Measurements from ENCODE around the gene LRRC63. TPM values are rescaled to one million over a fixed set of nuclear protein-coding genes. Genes with fewer than 3 reads are reported as not detected.

LRRC63 gene
- polyA plus RNA-seq, 1 of the 3 experiments (the other 2 are of a cell fraction), result 0.03 TPM

DNA sequence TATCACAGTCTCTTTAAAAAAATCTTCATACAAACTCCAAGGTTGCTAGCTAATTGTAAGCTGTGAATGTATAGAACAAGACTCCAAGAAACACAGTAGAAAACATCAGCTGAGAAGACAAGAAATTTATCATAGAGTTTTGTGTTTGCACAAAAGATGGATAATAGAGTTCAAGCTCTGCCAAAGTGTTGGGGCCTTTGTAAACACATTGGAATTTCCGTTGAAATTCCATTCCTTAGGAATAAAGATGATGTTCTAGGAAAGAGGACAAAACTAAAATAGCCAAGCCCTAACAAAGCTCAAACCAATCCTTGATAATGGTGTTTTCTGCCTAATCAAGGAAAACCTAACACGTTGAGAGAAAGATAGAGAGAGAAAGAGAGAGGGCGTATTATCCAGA lies 20.6 kb downstream of the LRRC63 start:
- no peak for DNase-seq
- Histone ChIP-seq H4K20me1 (ENCODE audit: insufficient read depth) (no peaks in the 10 kb centered on the region), H3K9me2 (no peaks in the 10 kb centered on the region), H3K36me3 (replicated peaks in 1 of 2; ENCODE audit: control insufficient read depth in 1 of 2, insufficient read depth in 2 of 2, low read length in 1 of 2) (no peaks in the 10 kb centered on the region), H3K27me3 (ENCODE audit: insufficient read depth) (no peaks in the 10 kb centered on the region), H3K4me3 (ENCODE audit: low read depth in 2 of 2, low read length in 1 of 2) (no peak overlapping the region), H3K79me2 (ENCODE audit: insufficient read depth) (no peaks in the 10 kb centered on the region), H2AFZ (ENCODE audit: low read depth) (no peak overlapping the region), H3K27ac (ENCODE audit: low read depth in 2 of 2, low read length in 1 of 2) (no peak overlapping the region), H3K4me2 (no peak overlapping the region), H3K9me3 (peaks cover 10% of the 10 kb centered on the region; the same call in 1 of the 2 replicates), H3K9ac (no peak overlapping the region), H3F3A (replicated peaks; ENCODE audit: insufficient read depth) (no peaks in the 10 kb centered on the region), H3K4me1 (ENCODE audit: control insufficient read depth in 1 of 2, insufficient read depth in 2 of 2, low read depth in 1 of 2, low read length in 1 of 2) (no peaks in the 10 kb centered on the region)
- POLR2A ChIA-PET, result no interaction called here
- CTCF ChIA-PET, result no interaction called here
- 53% methylated on average over 3 of the region's 3 CpGs for WGBS (ENCODE audit: low lambda C conversion rate)
- TF ChIP-seq RAD21 (IDR thresholded peaks at IDR 0.05; ENCODE audit: low read length), result no peak

DNA sequence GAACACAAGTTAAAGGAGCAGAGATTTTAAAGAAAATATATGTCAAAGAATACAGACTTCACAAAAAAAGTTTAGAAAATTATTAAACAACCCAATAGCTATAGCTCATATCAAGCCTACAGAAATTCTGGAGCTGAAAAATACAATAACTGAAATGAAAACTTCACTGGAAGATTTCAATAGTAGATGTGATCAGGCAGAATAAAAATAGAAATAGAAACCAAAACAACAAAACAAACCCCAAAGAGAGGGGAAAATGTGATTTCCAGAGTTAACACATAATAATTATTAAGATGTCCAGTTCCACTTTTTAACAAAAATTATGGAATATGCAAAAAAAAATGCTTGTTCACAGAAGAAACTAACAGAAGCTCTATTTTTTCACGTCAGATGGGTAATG lies 23.6 kb downstream of the LRRC63 start:
- H3K36me3 ChIP-seq (replicated peaks in 1 of 2; ENCODE audit: control insufficient read depth in 1 of 2, insufficient read depth in 2 of 2, low read length in 1 of 2), result no peaks in the 10 kb centered on the region
- no peak overlapping the region for H3K9ac ChIP-seq
- ChIA-PET CTCF (interaction anchor here (0.6 kb wide), 1 partner anchor 49 kb away, joined by 3 read pairs; no protein-coding TSS in a partner anchor), POLR2A (no interaction called here)
- H2AFZ ChIP-seq (ENCODE audit: low read depth), result no peak overlapping the region
- no peaks in the 10 kb centered on the region for H3K9me2 ChIP-seq
- no peaks in the 10 kb centered on the region for H3K27me3 ChIP-seq (ENCODE audit: insufficient read depth)
- TF ChIP-seq MXI1 (IDR thresholded peaks at IDR 0.05; ENCODE audit: low read depth, low read length) (no peak), YY1 (IDR thresholded peaks at IDR 0.05; ENCODE audit: low read depth) (no peak), TAF1 (IDR thresholded peaks at IDR 0.05; ENCODE audit: borderline replicate concordance, low read depth, low read length) (no peak), CHD2 (IDR thresholded peaks at IDR 0.05; ENCODE audit: low read length, partially characterized antibody) (no peak), SMC3 (IDR thresholded peaks at IDR 0.05; ENCODE audit: low read depth, low read length) (no peak), GABPA (IDR thresholded peaks at IDR 0.05; ENCODE audit: low read depth) (no peak), TEAD4 (IDR thresholded peaks at IDR 0.05; ENCODE audit: borderline replicate concordance, insufficient read depth) (no peak), FOXJ3 (CRISPR knock-in tag; IDR thresholded peaks at IDR 0.05) (no peak), RXRA (IDR thresholded peaks at IDR 0.05; ENCODE audit: borderline replicate concordance, low read depth) (no peak), POLR2AphosphoS5 (IDR thresholded peaks at IDR 0.05; ENCODE audit: low read depth, low read length) (no peak), TCF12 (IDR thresholded peaks at IDR 0.05) (no peak), SIN3A (IDR thresholded peaks at IDR 0.05; ENCODE audit: borderline replicate concordance, low read depth, low read length) (no peak), JUND (IDR thresholded peaks at IDR 0.05) (no peak)
- TF ChIP-seq, protein P1, sequence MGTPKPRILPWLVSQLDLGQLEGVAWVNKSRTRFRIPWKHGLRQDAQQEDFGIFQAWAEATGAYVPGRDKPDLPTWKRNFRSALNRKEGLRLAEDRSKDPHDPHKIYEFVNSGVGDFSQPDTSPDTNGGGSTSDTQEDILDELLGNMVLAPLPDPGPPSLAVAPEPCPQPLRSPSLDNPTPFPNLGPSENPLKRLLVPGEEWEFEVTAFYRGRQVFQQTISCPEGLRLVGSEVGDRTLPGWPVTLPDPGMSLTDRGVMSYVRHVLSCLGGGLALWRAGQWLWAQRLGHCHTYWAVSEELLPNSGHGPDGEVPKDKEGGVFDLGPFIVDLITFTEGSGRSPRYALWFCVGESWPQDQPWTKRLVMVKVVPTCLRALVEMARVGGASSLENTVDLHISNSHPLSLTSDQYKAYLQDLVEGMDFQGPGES (IDR thresholded peaks at IDR 0.05; ENCODE audit: low read depth, low read length), result no peak
- TF ChIP-seq, protein P2, sequence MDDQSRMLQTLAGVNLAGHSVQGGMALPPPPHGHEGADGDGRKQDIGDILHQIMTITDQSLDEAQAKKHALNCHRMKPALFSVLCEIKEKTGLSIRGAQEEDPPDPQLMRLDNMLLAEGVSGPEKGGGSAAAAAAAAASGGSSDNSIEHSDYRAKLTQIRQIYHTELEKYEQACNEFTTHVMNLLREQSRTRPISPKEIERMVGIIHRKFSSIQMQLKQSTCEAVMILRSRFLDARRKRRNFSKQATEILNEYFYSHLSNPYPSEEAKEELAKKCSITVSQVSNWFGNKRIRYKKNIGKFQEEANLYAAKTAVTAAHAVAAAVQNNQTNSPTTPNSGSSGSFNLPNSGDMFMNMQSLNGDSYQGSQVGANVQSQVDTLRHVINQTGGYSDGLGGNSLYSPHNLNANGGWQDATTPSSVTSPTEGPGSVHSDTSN (IDR thresholded peaks at IDR 0.05), result no peak
- TF ChIP-seq, protein P3, sequence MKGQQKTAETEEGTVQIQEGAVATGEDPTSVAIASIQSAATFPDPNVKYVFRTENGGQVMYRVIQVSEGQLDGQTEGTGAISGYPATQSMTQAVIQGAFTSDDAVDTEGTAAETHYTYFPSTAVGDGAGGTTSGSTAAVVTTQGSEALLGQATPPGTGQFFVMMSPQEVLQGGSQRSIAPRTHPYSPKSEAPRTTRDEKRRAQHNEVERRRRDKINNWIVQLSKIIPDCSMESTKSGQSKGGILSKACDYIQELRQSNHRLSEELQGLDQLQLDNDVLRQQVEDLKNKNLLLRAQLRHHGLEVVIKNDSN (IDR thresholded peaks at IDR 0.05; ENCODE audit: borderline replicate concordance, low read depth), result no peak
- 41% methylated on average over 1 of the region's 1 CpG for WGBS (ENCODE audit: low lambda C conversion rate)
- H3K9me3 ChIP-seq, result peaks cover 10% of the 10 kb centered on the region; the same call in 1 of the 2 replicates
- DNase-seq, result no peak
- no peak overlapping the region for H3K27ac ChIP-seq (ENCODE audit: low read depth in 2 of 2, low read length in 1 of 2)
- H3K4me2 ChIP-seq, result no peak overlapping the region
- H3K79me2 ChIP-seq (ENCODE audit: insufficient read depth), result no peaks in the 10 kb centered on the region
- no peak overlapping the region for H3K4me3 ChIP-seq (ENCODE audit: low read depth in 2 of 2, low read length in 1 of 2)
- H3K4me1 ChIP-seq (ENCODE audit: control insufficient read depth in 1 of 2, insufficient read depth in 2 of 2, low read depth in 1 of 2, low read length in 1 of 2), result no peaks in the 10 kb centered on the region
- no peaks in the 10 kb centered on the region for H4K20me1 ChIP-seq (ENCODE audit: insufficient read depth)
- H3F3A ChIP-seq (replicated peaks; ENCODE audit: insufficient read depth), result no peaks in the 10 kb centered on the region
